Endothelial cell of umbilical vein (primary cell): ENCODE data around the gene ZNF438.

Experiments used
- CTCF ChIP-seq, 2 donors: IDR thresholded peaks; 1 replicate in 1 of 2; 2 replicates in 1 of 2; pipeline ENCODE4 v1.5.1; 2011; ENCODE audit warnings: low read length in 2 of 2, mild to moderate bottlenecking in 2 of 2, moderate library complexity in 2 of 2, control low read depth in 1 of 2, inconsistent platforms in 1 of 2, low read depth in 1 of 2; ENCODE audit not compliant: insufficient read depth in 1 of 2; ENCODE audit errors: extremely low read depth in 1 of 2
- EZH2 ChIP-seq: IDR thresholded peaks from 2 replicates; pipeline ENCODE4 v1.6.1; 2012; ENCODE audit warnings: borderline replicate concordance, low read depth, mild to moderate bottlenecking, moderate library complexity, low read length, inconsistent platforms; ENCODE audit not compliant: severe bottlenecking
- FOS ChIP-seq: IDR thresholded peaks from 2 replicates; pipeline ENCODE4 v1.6.1; 2011; ENCODE audit warnings: mild to moderate bottlenecking, low read length, moderate library complexity, borderline replicate concordance; ENCODE audit not compliant: insufficient read depth
- MAX ChIP-seq: IDR thresholded peaks from 2 replicates; pipeline ENCODE4 v1.6.1; 2011; ENCODE audit not compliant: insufficient read depth, insufficient read length
- POLR2AphosphoS5 ChIP-seq: IDR thresholded peaks from 2 replicates; pipeline ENCODE4 v1.6.1; 2012; ENCODE audit warnings: low read depth, mild to moderate bottlenecking, control low read depth, low read length, moderate library complexity; ENCODE audit not compliant: insufficient read depth

- TF ChIP-seq POLR2AphosphoS5 (no peak), CTCF (IDR thresholded peaks at IDR 0.05; ENCODE audit: extremely low read depth in 1 of 2, insufficient read depth in 1 of 2, low read depth in 1 of 2, low read length in 2 of 2) (no peak), EZH2 (no peak), MAX (no peak), FOS (no peak)
Observed at GRCh38 chr10:30962522-30962921, 69.1 kb downstream of the ZNF438 start.
